Adipose tissue (tissue), 3 donors: ENCODE data around the gene WDR47. TPM values are rescaled to one million over a fixed set of nuclear protein-coding genes. Genes with fewer than 3 reads are reported as not detected.
"Not testable (repeated sequence)": the region's sequence is repeated elsewhere in the genome, so short reads cannot be mapped to it uniquely, and the experiment has no call there.

Source experiments
- H3K27ac ChIP-seq: one replicate; pipeline ENCODE4 v1.5.1; 2013; ENCODE audit warnings: low read depth, low read length
- WGBS, 3 donors: extraction: QIAGEN DNeasy Blood & Tissue Kit; methylation state at CpG; one replicate each; pipeline ENCODE4 v1.1.7; 2013; 5-methylcytosine and 5-hydroxymethylcytosine counted together
- polyA plus RNA-seq, 3 donors: library from polyadenylated mRNA; stranded (reverse); fragments of 200-250 nt; gene quantifications; one replicate each; pipeline ENCODE4 v1.2.3, GENCODE V29; 2013
- donor health status: healthy with polysubstance abuse.
- donor health status: Bipolar disorder and iron deficiency.
- donor health status: healthy.

The WDR47 gene
- polyA plus RNA-seq, 3 donors: 2.5 to 6.3 (median 4.6) TPM

DNA sequence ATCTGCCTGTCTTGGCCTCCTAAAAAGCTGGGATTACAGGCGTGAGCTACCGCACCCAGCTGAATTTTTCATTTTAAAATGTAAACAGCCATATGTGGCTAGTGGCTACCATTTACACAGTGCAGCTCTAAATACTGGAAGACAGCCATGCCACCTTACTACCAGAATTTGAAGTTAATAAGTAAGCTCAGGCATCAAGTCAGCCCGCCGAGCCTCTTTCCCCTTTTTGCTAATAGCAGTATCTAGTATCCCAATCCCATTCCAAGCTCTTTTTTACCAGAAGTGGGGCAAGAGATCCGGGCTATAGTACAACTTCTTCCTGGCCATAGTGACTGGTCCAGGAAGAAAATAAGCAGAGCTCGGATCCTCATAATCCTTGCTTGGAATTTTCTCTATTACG is 18.8 kb upstream of the WDR47 start:
- WGBS, 3 donors: 42 to 89% (median 87%) methylated on average over 7 of the region's 7 CpGs
- no peak overlapping the region for H3K27ac ChIP-seq

DNA sequence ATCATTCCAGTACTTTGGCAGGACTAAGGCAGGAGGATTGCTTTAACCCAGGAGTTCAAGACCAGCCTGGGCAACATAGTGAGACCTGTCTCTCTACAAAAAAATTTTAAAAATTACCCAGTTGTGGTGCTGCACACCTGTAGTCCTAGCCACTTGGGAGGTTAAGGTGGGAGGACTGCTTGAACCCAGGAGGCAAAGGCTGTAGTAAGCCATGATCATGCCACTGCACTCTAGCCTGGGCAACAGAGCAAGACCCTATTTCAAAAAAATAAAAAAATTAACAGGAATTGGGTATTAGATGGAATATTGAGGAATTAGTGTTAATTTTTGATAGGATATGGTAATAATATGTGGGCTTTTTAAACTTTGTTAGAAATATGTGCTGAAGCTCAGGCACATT is 17.1 kb upstream of the WDR47 start:
- H3K27ac ChIP-seq: no peak overlapping the region

DNA sequence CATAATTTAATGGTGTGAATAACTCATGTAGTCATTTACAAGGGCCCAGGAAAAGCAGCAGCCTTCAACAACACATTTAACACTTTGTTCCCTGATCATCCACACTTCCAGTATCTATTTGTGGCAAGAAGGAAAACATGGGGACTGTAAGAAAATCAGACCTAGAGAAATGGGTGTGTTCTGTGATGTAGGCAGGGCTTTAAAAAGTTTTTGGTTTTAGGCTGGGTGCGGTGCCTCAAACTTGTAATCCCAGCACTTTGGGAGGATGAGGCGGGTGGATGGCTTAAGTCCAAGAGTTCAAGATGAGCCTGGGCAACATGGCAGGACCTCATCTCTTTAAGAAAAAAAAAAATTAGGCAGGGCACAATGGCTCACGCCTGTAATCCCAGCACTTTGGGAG is 14.2 kb upstream of the WDR47 start:
- 90 to 92% (median 90%) methylated on average over 3 of the region's 3 CpGs for WGBS, 3 donors
- no peak overlapping the region for H3K27ac ChIP-seq

DNA sequence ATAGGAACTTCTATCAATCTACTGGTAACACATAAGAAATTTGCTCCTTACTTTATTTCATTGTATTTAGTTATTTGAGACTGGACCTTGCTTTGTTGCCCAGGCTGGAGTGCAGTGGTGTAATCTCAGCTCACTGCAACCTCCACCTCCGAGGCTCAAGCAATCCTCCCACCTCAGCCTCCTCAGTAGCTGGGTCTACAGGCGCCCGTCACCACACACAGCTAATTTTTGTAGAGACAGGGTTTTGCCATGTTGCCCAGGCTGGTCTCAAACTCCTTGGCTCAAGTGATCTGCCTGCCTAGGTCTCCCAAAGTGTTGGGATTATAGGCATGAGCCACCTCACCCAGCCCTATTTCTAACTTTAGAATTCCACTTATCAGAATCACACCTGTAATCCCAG is 10.2 kb upstream of the WDR47 start:
- H3K27ac ChIP-seq: not testable (repeated sequence)
- WGBS, 3 donors: 92 to 97% (median 97%) methylated on average over 3 of the region's 3 CpGs

DNA sequence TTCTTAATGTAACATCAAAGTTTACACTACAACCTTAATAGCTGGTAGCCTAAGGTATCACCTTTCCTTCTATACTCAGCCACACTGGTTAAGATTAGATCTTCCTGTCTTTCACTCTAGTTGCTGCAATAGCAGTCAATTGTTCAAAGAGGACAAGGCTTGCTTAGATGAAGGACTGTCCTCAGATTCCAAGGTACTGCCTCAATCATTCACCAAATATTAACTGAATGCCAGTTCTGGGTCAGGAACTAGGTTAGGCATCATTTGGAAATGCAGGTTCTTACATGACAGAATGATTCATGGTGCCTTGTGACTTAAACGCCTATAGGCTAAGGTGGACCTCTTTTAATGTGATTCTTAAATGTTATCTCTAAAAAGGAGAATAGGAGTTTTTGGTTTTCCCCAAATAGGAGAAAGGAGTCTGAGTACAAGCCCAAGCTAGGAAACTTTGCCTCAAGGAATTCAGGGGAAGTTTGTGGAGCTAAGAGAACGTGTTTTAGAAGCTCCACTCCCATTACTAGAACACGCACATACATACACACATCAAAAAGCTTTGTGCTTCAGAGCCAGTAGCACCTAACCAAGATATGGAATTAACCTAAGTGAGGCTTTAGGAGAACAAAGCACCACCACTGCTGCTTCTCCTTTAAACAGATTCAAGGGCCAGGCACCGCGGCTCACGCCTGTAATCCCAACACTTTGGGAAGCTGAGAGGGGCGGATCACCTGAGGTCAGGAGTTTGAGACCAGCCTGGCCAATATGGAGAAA is 8.5 kb upstream of the WDR47 start:
- 79% methylated on average over 7 of the region's 7 CpGs for WGBS, 3 donors
- H3K27ac ChIP-seq: no peak overlapping the region

DNA sequence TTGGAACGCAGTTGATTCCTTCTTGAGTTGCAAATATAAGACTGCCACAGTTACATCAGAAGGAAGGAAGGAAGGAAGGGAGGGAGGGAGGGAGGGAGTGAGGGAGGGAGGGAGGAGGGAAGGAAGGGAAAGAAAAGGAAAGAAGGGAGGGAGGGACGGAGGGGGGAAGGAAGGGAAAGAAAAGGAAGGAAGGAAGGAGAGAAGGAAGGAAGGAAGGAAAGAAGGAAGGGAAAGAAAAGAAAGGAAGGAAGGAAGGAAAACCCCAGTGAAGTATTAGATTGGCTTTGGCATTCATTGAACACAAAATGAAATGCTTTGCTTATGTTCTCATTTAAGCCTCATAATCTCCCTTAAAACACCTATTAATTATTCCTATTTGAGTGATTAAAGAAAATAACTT is 6.4 kb upstream of the WDR47 start:
- no peak overlapping the region for H3K27ac ChIP-seq
- 12 to 38% (median 14%) methylated on average over 2 of the region's 2 CpGs for WGBS, 3 donors

DNA sequence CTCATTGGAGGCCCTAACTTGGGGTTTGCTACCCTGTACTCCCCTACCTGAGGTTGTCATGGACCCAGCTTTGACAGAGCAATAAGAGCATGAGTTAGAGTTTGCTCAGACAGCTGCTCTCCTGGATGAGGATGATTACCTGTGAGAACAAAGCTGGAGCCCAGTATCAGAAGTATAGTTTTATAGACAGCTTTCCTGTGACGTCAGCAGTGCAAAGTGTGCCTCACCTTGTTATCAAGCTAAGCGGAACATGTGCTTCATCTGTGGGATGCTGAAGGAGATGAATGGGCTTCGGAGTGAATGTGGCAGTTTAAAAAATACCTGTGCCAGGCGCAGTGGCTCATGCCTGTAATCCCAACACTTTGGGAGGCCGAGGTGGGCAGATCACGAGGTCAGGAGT is 5.4 kb upstream of the WDR47 start:
- no peak overlapping the region for H3K27ac ChIP-seq
- WGBS, 3 donors: 78 to 87% (median 83%) methylated on average over 6 of the region's 6 CpGs

DNA sequence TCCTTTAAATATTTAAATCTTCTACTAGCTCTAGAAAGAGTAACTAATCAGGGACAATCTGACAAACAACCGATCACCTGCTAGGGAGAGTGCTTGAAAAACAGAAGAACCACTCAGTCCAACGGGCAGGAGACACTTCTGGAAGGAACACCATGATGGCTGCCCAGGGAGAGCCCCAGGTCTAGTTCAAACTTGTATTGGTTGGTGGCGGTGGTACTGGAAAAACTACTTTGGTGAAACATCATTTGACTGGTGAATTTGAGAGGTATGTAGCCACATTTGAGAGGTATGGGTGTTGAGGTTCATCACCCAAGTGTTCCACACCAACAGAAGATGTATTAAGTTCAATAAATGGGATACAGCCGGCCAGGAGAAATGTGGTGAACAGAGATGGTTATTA is 4.8 kb upstream of the WDR47 start:
- WGBS, 3 donors: 72 to 86% (median 85%) methylated on average over 4 of the region's 4 CpGs
- H3K27ac ChIP-seq: no peak overlapping the region

DNA sequence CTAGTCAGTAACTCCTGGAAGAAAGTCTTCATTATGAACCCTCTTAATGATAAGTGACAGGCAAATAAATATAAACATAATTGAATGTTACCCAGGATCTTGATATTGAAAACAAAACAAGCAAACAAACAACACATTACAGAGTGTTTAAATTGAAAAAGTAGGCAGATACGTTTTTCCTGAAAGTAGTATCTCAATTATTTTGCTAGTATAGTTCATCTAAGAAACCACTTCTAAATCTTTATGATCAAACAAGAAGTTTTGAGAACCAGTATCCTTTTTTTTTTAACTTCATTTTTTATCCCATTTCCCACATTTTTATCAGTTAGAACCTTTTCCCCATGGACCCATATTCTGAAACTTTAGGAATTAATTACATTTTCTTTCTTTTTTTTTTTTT is 3.7 kb upstream of the WDR47 start:
- no peak overlapping the region for H3K27ac ChIP-seq
- 68 to 71% (median 71%) methylated on average over 1 of the region's 1 CpG for WGBS, 3 donors

DNA sequence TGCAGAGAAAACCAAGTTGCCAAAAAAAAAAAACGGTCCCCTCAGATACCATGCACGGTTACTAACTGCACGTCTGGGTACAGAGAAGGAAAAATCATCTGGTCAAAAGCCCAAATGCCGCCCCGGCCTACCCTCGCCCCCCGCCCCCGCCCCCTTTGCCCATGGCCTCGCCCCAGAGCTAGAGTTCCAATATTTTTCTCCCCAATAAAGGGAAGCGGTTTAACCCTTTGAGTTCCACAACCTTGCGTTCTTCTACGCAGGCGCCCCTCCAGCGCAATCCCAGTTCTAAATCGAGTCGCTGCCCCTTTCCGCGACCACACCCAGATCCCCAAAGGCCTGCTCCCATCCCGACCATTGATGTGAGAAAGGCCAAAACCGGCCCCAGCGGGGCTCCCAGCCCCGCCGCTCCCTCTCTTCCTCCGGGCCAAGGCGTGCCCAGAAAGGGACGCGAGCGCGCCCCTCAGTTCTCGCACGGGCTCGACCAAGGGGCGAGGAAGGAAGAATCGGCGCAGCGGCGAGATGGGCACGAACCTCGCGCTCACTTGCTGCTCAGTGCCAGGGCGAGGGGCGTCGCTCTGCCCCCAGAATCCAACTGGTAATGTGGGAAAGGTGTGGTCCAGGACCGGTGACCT is 797 bp downstream of the WDR47 start:
- WGBS, 3 donors: 0 to 1% (median 1%) methylated on average over 44 of the region's 44 CpGs
- no peak overlapping the region for H3K27ac ChIP-seq

DNA sequence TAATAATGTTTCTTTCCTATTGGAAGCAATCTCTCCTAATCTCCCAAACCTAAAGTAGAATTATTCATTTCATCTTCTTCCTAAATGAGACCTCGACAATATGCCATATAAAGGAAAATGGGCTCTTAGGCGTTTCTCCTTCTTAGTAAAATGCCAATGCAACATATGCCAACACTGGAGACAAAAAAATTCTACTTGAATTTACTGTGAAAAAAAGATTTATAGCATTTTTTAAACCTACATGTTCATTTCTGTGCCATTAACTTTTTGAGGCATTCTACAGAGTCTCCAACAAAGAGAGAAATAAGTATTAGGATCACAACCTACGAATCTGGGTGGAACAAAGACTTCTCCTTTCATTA is 1.3 kb downstream of the WDR47 start:
- no peak overlapping the region for H3K27ac ChIP-seq
- 12 to 29% (median 20%) methylated on average over 3 of the region's 3 CpGs for WGBS, 3 donors

DNA sequence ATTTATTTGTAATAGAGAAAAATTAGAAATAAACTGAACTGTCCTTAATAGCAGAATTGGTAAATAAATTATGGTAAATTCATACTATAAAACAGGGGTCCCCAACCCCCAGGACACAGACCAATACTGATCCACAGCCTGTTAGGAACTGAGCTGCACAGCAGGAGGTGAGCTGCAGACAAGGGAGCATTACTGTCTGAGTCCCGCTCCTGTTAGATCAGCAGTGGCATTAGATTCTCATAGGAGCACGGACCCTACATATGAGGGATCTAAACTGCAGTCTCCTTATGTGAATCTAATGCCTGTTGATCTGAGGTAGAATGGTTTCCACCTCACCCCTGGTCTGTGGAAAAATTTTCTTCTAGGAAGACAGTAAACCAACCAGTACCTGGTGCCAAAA is 7.5 kb downstream of the WDR47 start:
- no peak overlapping the region for H3K27ac ChIP-seq
- 96 to 100% (median 98%) methylated on average over 2 of the region's 2 CpGs for WGBS, 3 donors

DNA sequence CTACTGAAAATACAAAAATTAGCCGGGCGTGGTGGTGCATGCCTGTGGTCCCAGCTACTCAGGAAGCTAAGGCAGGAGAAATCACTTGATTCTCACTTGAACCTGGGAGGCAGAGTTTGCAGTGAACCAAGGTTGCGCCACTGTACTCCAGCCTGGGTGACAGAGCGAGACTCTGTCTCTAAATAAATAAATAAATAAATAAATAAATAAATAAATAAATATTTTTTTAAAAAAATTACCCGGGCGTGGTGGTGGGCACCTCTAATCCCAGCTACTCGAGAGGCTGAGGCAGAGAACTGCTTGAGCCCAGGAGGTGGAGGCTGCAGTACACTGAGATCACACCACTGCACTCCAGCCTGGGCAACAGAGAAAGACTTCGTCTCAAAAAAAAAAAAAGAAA is 12.4 kb downstream of the WDR47 start:
- not testable (repeated sequence) for H3K27ac ChIP-seq
- whole genome bisulfite sequencing, 3 donors: 95 to 97% (median 95%) methylated on average over 8 of the region's 8 CpGs

DNA sequence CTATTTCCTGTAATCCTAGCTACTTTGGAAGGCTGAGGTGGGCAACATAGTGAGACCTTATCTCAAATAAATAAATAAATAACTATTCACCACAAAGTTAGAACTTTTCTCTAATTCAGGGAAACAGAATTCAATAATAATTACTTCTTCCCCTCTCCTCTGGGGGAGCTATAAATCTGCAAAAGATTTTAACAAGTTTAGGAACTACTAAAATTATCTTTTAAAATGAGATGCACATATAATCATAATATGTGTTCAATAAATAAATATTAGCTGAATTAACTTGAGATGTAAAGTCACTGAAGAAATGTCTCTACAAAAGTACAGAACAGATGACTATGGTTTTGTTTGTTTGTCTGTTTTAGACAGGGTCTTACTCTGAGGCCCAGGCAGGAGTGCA is 14.1 kb downstream of the WDR47 start:
- H3K27ac ChIP-seq: no peak overlapping the region

DNA sequence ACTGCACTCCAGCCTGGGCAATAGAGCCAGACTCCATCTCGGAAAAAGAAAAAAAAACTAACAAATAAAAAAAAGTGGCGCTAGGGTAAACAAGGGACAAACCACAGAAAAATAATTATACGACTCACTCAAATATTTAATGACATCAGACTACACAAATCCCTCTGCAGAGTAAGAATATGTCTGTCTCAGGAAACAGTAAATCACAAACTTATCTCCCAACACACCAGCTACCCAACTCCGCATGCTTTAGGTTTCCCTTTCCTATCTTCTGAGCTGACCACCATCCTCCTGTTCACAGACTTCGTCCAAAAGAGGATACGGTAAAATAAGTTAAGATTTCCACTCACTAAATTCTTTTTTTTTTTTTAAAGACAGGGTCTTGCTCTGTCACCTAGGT is 16.2 kb downstream of the WDR47 start:
- 85 to 98% (median 86%) methylated on average over 6 of the region's 6 CpGs for WGBS, 3 donors
- no peak overlapping the region for H3K27ac ChIP-seq

DNA sequence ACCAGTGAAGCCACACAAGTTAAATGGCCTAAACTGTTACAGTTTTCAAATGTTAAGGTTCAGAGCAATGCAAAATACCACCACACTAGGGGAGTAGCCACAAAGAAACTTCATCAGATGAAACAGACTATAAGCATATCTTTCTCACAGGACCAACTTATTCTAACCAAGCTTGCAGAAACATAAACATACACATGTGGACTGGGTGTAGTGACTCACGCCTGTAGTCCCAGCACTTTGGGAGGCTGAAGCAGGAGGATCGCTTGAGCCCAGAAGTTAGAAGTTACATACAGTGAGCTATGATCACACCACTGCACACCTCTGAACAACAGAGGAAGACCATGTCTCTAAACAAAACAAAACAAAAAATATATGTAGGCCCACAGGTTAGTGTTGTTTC is 17.3 kb downstream of the WDR47 start:
- WGBS, 3 donors: 93 to 98% (median 95%) methylated on average over 2 of the region's 2 CpGs

DNA sequence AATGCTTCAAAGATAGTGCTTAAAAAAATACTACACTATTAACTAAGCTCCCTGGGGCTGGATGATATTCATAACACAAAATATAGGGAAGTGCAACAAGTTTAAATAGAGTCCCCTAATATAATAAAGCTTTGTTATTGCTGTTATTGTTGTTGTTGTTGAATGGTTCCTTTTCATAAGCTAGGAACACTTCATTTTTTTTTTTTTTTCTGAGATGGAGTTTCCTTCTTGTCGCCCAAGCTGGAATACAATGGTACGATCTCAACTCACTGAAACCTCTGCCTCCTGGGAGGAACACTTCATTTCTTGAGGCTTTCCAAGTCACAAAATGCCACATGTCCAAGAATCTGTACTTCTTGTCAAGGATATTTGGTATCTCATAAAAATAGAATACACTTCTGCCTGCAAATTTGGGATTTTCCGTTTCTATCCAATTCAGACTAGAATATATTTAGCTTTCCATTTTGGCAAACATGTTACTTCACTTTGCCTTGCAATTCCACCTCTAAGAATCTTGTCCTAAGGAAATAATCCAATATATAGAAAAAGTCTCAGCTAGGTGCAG is 21.1 kb downstream of the WDR47 start:
- 84 to 92% (median 86%) methylated on average over 3 of the region's 3 CpGs for WGBS, 3 donors
- H3K27ac ChIP-seq: no peak overlapping the region

More for the DNA sequence above, 17.3 kb downstream of the WDR47 start:
- no peak overlapping the region for H3K27ac ChIP-seq

DNA sequence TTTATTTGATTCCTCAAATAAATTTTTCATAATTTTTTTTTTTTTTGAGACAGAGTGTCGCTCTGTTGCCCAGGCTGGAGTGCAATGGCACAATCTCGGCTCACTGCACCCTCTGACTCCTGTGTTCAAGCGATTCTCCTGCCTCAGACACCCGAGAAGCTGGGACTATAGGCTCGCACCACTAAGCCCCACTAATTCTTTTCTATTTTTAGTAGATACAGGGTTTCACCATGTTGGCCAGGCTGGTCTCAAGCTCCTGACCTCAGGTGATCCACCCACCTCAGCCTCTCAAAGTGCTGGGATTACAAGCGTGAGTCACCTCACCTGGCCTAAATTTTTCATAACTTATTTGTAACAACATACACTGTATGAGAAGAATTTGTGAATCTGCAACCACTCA is 24.2 kb downstream of the WDR47 start:
- H3K27ac ChIP-seq: not testable (repeated sequence)
- WGBS, 3 donors: 93 to 98% (median 98%) methylated on average over 6 of the region's 6 CpGs

DNA sequence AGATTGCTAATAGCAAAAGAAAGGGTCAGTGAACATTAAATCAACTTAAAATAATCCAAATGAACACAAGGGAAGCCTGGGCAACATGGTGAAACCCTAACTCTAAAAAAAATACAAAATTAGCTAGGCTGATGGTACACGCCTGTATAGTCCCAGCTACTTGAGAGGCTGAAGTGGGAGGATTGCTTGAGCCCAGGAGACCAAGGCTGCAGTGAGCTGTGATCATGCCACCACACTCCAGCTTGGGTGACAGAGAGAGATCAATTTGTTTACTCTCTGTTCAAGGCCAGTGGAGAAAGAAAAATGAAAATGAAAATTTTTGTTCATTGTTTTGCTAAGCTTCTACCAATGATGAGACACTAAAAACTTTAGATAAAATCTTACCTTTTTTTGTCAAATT is 24.8 kb downstream of the WDR47 start:
- WGBS, 3 donors: 97 to 100% (median 97%) methylated on average over 1 of the region's 1 CpG
- H3K27ac ChIP-seq: no peak overlapping the region

DNA sequence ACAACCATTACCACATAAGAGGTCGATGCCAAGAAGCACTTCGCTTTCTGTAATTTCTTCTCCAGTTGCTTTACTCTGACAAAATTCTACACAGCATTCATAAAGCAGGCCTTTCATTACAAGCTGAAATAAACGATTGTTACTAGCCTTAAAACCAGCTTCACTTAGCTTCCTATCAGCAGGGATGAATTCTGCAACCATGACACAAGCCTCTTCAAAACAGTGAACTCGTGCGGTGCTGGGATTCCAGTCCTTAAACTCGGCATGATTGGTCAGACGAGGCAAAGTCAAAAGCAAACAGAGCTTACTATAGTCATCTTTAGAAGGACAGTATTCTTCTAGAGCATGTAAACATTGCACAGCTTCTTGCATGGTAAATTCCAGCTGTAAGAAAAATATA is 30.6 kb downstream of the WDR47 start:
- H3K27ac ChIP-seq: no peak overlapping the region
- WGBS, 3 donors: 74 to 91% (median 89%) methylated on average over 7 of the region's 7 CpGs
